ENCODE measurements around the gene DNHD1.

Gene DNHD1

DNA sequence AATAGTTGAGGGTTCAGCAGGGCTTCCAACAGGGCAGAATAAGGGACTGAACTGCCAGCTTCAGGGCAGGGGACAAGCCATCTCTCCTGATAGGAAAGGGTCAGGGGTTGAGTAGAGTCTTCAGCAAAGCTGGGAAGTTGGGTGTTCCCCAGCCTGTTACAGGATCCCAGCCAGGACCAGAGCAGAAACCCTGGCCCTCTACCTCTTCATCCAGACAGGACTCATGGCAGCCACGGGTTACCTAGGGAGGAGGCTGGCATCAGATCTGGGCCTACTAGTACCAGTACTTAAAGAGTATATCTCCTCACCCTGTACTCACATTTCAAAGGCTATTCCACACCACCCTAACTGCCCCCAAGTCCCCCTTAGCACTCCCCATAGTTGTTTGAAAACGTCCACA is 117.4 kb downstream of the DNHD1 start:
- no peak for DNase-seq
- no peaks in the 10 kb centered on the region for H3K9me3 Mint-ChIP-seq
- H3K27ac Mint-ChIP-seq: no peak overlapping the region
- peaks cover 4% of the 10 kb centered on the region for H3K4me1 Mint-ChIP-seq
- no peaks in the 10 kb centered on the region for H3K27me3 Mint-ChIP-seq (ENCODE audit: low read depth, poor library complexity)
- no peak for TF ChIP-seq CTCF (IDR thresholded peaks at IDR 0.05)
- H3K4me3 Mint-ChIP-seq: no peak overlapping the region
- H3K36me3 Mint-ChIP-seq (ENCODE audit: low read depth): peaks cover 28% of the 10 kb centered on the region

GRCh38 chr11:6615046-6615445 is 118.0 kb downstream of the DNHD1 start:
- no peak for TF ChIP-seq CTCF (IDR thresholded peaks at IDR 0.05)
- no peak for DNase-seq
- Mint-ChIP-seq H3K36me3 (ENCODE audit: low read depth) (peaks cover 22% of the 10 kb centered on the region), H3K4me1 (peaks cover 4% of the 10 kb centered on the region), H3K27me3 (ENCODE audit: low read depth, poor library complexity) (no peaks in the 10 kb centered on the region), H3K4me3 (no peak overlapping the region), H3K27ac (no peak overlapping the region), H3K9me3 (no peaks in the 10 kb centered on the region)

- Mint-ChIP-seq H3K4me3 (no peak overlapping the region), H3K9me3 (no peaks in the 10 kb centered on the region), H3K27me3 (ENCODE audit: low read depth, poor library complexity) (no peaks in the 10 kb centered on the region), H3K27ac (no peak overlapping the region), H3K36me3 (ENCODE audit: low read depth) (peaks cover 15% of the 10 kb centered on the region), H3K4me1 (peaks cover 4% of the 10 kb centered on the region)
- DNase-seq: no peak
- no peak for TF ChIP-seq CTCF (IDR thresholded peaks at IDR 0.05)
Measured at GRCh38 chr11:6615882-6616585, 119.0 kb downstream of the DNHD1 start.

DNA sequence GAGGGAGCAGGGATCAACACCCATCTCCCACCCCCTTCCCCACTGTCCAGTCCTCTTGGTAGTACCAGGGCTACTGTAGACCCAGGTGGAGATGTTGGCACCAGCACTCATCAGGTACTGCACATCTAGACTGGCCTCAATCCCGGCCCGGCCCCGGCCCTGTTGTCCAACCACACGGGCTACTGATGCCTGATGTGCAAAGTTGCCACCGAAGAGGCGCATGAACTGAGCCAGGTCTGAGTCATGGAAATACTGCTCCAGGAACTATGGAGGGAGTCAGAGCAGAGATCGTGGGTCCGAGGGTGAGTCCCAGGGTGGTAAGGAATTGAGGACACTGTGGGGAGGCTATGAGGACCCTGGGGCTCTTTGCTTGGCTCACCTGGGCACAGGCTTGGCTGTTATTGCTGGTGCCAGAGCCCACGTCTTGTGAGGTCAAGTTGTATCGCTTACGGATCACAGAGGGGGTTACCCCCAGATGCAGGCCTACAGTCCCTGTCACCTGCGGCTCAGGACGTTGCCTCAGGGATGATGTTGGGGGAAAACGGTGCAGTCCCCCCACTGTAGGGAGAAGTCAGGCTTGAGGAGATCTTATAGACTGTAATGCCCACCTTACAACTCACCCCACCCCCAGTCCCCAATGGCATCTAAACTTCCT is 119.6 kb downstream of the DNHD1 start:
- Mint-ChIP-seq H3K27me3 (ENCODE audit: low read depth, poor library complexity) (no peaks in the 10 kb centered on the region), H3K4me1 (peaks cover 4% of the 10 kb centered on the region), H3K27ac (no peak overlapping the region), H3K4me3 (no peak overlapping the region), H3K36me3 (ENCODE audit: low read depth) (peaks cover 15% of the 10 kb centered on the region), H3K9me3 (no peaks in the 10 kb centered on the region)
- DNase-seq: no peak
- TF ChIP-seq CTCF (IDR thresholded peaks at IDR 0.05): no peak

DNA sequence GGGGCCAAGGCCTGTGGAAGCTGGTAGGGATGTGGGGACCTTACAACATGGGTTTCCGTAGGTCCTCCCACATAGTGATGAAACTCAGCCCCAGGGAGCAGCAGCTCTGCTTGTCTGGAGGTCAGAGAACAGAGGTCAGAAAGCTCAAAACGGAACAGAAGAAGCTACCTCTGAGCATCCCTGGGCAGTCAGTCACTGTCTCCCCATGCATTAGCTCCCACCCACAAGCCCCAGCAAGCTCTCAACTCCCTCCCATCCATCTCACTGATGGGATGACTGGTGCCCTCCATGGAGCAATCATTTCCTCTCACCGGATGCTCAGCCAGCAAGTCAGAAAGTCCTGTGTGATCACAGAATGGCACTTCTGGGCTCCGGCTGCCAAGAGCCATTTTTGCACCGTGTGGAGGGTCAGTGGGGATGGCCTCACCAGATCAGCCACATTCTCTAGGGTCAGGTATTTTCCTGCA is 120.3 kb downstream of the DNHD1 start:
- Mint-ChIP-seq H3K4me1 (peaks cover 4% of the 10 kb centered on the region), H3K36me3 (ENCODE audit: low read depth) (peaks cover 15% of the 10 kb centered on the region), H3K4me3 (no peak overlapping the region), H3K9me3 (no peaks in the 10 kb centered on the region), H3K27me3 (ENCODE audit: low read depth, poor library complexity) (no peaks in the 10 kb centered on the region), H3K27ac (no peak overlapping the region)
- DNase-seq: no peak
- no peak for TF ChIP-seq CTCF (IDR thresholded peaks at IDR 0.05)

Data from nephron progenitor cell (in vitro differentiated cells).